Nephron progenitor cell (in vitro differentiated cells): ENCODE measurements around the gene MOK.
A peak's percentile ranks its signal among the peaks of the same experiment; 100 is the strongest.

Source experiments
- DNase-seq: peaks from one replicate; pipeline ENCODE4 v3.0.0; 2021
- H3K27ac Mint-ChIP-seq: 2 replicates; pipeline ENCODE4 v1.8.0; 2021; ENCODE audit warnings: mild to moderate bottlenecking, moderate library complexity, mixed read lengths
- H3K27me3 Mint-ChIP-seq: 2 replicates; pipeline ENCODE4 v1.8.0; 2021; ENCODE audit warnings: mild to moderate bottlenecking, low read depth, mixed read lengths; ENCODE audit not compliant: poor library complexity
- H3K36me3 Mint-ChIP-seq: 2 replicates; pipeline ENCODE4 v1.8.0; 2021; ENCODE audit warnings: low read depth, mixed read lengths
- H3K4me1 Mint-ChIP-seq: 2 replicates; pipeline ENCODE4 v1.8.0; 2021; ENCODE audit warnings: mixed read lengths
- H3K4me3 Mint-ChIP-seq: 2 replicates; pipeline ENCODE4 v1.8.0; 2021; ENCODE audit warnings: mild to moderate bottlenecking, moderate library complexity, mixed read lengths
- H3K9me3 Mint-ChIP-seq: 2 replicates; pipeline ENCODE4 v1.8.0; 2021; ENCODE audit warnings: mild to moderate bottlenecking, moderate library complexity, mixed read lengths
- TF ChIP-seq, protein P1 (sequence below): fragments of 200-600 bp; sonication (generic); IDR thresholded peaks from 2 replicates; pipeline ENCODE4 v1.5.0; 2021; ENCODE audit warnings: antibody characterized with exemption

MOK gene

DNA sequence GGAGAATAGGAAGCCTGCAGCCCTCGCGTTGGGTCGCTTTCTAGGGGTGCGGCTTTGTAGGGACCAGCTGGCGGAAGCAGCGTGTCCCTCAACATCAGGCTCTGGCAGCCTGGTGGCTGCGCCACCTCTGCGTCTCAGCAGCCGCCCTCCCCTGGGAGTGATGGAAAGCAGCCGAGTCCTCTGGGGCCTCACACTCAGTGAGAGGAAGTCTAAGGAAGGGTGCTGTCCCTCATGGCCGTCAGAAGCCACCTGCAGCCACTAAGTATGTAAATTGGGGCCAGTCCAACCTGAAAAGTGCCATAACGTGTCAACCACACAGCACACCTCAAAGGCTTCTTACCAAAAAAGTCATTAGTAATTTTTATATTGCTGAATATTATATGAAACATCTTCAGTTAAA is 84.9 kb downstream of the MOK start:
- H3K9me3 Mint-ChIP-seq, result no peaks in the 10 kb centered on the region
- no peak overlapping the region for H3K4me3 Mint-ChIP-seq
- H3K27ac Mint-ChIP-seq, result no peak overlapping the region
- no peak for DNase-seq
- peaks cover 31% of the 10 kb centered on the region for H3K4me1 Mint-ChIP-seq
- peaks cover 24% of the 10 kb centered on the region for H3K36me3 Mint-ChIP-seq
- no peaks in the 10 kb centered on the region for H3K27me3 Mint-ChIP-seq
- TF ChIP-seq, protein P1, sequence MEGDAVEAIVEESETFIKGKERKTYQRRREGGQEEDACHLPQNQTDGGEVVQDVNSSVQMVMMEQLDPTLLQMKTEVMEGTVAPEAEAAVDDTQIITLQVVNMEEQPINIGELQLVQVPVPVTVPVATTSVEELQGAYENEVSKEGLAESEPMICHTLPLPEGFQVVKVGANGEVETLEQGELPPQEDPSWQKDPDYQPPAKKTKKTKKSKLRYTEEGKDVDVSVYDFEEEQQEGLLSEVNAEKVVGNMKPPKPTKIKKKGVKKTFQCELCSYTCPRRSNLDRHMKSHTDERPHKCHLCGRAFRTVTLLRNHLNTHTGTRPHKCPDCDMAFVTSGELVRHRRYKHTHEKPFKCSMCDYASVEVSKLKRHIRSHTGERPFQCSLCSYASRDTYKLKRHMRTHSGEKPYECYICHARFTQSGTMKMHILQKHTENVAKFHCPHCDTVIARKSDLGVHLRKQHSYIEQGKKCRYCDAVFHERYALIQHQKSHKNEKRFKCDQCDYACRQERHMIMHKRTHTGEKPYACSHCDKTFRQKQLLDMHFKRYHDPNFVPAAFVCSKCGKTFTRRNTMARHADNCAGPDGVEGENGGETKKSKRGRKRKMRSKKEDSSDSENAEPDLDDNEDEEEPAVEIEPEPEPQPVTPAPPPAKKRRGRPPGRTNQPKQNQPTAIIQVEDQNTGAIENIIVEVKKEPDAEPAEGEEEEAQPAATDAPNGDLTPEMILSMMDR, result no peak

DNA sequence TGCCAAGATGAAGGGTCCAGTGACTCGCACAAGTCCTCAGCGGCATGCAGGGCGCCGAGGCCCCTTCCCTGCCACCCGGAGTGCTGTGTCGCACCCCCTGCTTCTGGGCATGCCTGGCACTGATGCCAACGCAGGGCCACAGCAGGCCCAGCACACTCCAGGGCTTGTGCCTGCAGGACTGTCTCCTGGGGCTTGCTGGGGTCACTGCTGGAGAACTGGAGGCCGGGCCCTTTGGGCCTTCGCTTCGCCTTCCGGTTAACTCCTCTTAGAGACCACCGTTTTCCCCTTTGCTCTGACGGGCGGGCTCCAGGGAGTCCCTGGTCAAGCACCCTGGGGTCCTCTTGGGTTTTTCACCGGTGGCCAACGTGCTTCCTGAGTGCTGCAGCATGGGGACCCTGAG is 85.6 kb downstream of the MOK start:
- no peak for DNase-seq
- Mint-ChIP-seq H3K27me3 (no peaks in the 10 kb centered on the region), H3K4me3 (no peak overlapping the region), H3K4me1 (peaks cover 38% of the 10 kb centered on the region), H3K9me3 (no peaks in the 10 kb centered on the region), H3K27ac (peak overlapping the region; percentile 31), H3K36me3 (peaks cover 18% of the 10 kb centered on the region)
- TF ChIP-seq, protein P1, result no peak

DNA sequence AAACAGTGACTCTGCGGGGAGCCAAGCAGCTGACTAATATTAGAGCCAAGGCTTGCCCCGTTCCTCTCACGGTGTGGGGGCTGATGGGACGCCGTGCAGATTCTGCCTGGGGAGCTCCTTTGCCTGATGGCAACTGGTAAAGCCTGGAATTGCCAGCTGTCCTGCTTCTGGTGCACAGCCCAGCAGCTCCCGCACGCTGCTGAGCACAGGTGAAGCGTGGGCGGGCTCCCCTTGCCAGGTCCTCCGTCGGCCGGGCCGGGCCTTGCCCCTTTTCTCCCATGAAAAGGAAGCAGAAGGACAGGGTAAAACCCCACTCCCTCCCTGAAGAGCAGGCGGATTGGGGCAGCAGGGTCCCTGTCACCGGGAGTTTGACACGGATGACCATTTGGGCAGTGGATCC is 86.3 kb downstream of the MOK start:
- Mint-ChIP-seq H3K9me3 (no peaks in the 10 kb centered on the region), H3K4me1 (peaks cover 44% of the 10 kb centered on the region), H3K27me3 (no peaks in the 10 kb centered on the region), H3K27ac (no peak overlapping the region), H3K4me3 (no peak overlapping the region), H3K36me3 (peaks cover 12% of the 10 kb centered on the region)
- DNase-seq, result no peak
- TF ChIP-seq, protein P1, result no peak

DNA sequence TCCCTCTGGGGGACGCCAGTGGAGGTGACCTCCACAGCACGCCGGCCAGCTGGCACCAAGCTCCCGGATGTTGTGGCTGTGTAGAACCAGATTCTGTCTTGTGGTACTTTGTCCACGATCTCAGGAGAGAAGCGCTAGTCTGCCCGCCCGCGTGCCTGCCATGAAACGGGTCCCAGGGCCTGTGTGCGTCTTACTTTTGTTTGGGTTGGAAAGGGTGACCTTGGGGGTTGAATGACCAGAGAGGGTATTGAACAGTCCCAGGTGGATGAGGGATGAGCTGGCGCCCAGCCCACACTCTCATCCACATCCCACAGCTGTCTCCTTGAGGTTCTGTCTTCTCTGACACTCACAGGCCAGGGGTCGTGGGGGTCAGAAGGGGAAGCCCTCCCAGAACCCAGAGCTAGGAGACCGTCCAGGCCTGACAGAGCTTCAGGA is 87.0 kb downstream of the MOK start:
- DNase-seq, result no peak
- Mint-ChIP-seq H3K4me1 (peaks cover 51% of the 10 kb centered on the region), H3K27ac (peak overlapping the region; percentile 83), H3K27me3 (no peaks in the 10 kb centered on the region), H3K4me3 (no peak overlapping the region), H3K9me3 (no peaks in the 10 kb centered on the region), H3K36me3 (peaks cover 6% of the 10 kb centered on the region)
- TF ChIP-seq, protein P1, result no peak

DNA sequence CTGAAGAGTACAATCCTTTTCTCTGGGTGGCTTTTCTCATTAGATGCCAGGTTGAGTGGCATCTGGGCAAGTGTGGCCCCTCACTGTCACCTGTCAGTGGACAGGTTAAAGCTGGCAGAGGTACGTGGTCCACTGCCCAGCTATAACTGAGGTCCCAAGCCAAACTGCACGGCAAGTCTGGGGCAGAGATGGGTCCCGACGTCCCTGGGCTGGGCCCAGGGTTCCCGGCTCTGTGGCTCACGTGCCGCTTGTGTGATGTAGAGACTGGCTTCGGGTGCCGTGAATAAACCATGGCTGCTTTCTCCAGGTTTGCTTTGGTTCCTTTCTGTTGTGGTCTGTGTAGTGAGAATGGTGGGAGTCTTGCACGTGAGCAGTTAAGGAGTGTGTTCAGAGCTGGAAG is 87.6 kb downstream of the MOK start:
- TF ChIP-seq, protein P1, result no peak
- H3K4me3 Mint-ChIP-seq, result no peak overlapping the region
- peaks cover 6% of the 10 kb centered on the region for H3K36me3 Mint-ChIP-seq
- H3K27me3 Mint-ChIP-seq, result no peaks in the 10 kb centered on the region
- peak overlapping the region; percentile 83 for H3K27ac Mint-ChIP-seq
- H3K4me1 Mint-ChIP-seq, result peaks cover 56% of the 10 kb centered on the region
- no peak for DNase-seq
- no peaks in the 10 kb centered on the region for H3K9me3 Mint-ChIP-seq

DNA sequence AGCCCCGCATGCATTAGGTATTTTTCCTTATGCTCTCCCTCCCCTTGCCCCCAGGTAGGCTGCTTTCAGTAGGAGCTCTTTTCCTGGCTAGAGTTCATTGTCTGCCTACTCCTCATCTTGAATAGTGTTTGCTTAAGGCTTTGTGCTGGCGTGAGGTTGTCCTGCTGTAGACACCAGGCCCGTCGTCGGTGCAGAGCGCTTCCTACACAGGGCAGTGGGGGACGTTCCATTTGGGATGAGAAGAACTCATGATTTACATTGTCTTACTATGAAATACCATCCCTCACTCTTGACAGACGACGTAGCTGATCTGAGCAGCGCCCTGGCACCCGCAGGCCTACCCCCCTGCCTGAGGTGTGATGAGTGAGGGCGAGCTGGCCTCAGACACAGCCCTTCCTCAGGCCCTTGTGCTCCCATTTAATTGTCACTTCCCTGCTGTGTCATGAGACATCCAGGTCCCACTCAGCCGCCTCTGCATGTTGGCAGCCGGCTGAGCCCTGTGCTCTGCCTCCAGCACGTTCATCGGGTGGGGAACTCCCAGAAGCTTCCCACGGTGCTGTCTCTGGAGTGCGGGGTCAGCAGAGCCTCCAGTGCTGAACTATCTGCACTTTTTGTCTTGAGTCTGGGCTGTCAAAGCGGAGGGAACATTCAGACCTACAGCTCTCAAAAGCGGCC is 89.3 kb downstream of the MOK start:
- H3K36me3 Mint-ChIP-seq, result peaks cover 6% of the 10 kb centered on the region
- H3K4me3 Mint-ChIP-seq, result no peak overlapping the region
- DNase-seq, result no peak
- no peaks in the 10 kb centered on the region for H3K9me3 Mint-ChIP-seq
- peaks cover 69% of the 10 kb centered on the region for H3K4me1 Mint-ChIP-seq
- TF ChIP-seq, protein P1, result no peak
- H3K27ac Mint-ChIP-seq, result peak overlapping the region; percentile 86
- H3K27me3 Mint-ChIP-seq, result no peaks in the 10 kb centered on the region
